ENCODE measurements around the gene SPC24. TPM values are rescaled to one million over a fixed set of nuclear protein-coding genes. Genes with fewer than 3 reads are reported as not detected.
A peak's percentile ranks its signal among the peaks of the same experiment; 100 is the strongest.
"Not testable (repeated sequence)": the region's sequence is repeated elsewhere in the genome, so short reads cannot be mapped to it uniquely, and the experiment has no call there.

Gene SPC24
- total and polyA plus RNA-seq, 9 of the 15 experiments (the other 6 are each of a cell fraction or from before 2014, with no cell fraction given), result 18.2 to 154 (median 60.9) TPM

DNA sequence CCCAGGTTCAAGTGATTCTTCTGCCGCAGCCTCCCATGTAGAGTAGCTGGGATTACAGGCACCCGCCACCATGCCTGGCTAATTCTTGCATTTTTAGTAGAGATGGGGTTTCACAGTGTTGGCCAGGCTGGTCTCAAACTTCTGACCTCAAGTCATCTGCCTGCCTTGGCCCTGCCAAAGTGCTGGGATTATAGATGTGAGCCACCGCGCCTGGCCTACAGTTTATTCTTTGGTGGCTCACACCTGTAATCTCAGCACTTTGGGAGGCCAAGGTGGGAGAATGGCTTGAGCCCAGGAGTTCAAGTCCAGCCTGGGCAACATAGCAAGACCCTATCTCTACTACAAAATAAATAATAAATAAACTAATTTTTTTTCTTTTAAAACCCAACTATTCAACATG lies 31.4 kb downstream of the SPC24 start:
- CTCF ChIA-PET (ENCODE audit: low intra/inter-chr PET ratio), result not testable (repeated sequence)
- POLR2A ChIA-PET, result interaction anchor here (0.7 to 1.3 kb wide), 3 partner anchors 8 to 11 kb away, joined by 3 to 4 read pairs (median 3); no protein-coding TSS in a partner anchor

DNA sequence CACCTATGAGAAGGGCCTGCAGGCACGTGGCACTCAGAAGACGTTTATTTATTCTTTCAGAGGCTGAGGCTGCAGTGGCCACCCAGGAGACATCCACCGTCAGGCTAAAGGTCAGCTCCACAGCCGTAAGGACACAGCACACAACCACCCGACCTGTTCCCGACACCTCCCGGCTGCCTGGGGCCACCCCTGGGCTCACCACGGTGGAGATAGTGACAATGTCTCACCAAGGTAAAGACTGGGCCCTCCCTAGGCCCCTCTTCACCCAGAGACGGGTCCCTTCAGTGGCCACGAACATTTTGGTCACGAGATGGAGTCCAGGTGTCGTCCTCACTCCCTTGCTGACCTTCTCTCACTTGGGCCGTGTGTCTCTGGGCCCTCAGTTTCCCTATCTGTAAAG lies 32.5 kb downstream of the SPC24 start:
- no peak overlapping the region for H2AFZ ChIP-seq (ENCODE audit: low read depth, low read length)
- FAIRE-seq (no peak), ATAC-seq (no peak), DNase-seq (ENCODE audit: extremely low read depth in 1 of 4, low spot score in 3 of 4) (peak in 1 of 4 experiments; percentile 12)
- H4K20me1 ChIP-seq (replicated peaks; ENCODE audit: control insufficient read depth, insufficient read depth, low read length), result peaks cover 6% of the 10 kb centered on the region; the same call in 1 of the 2 replicates
- H3K9me3 ChIP-seq (replicated peaks; ENCODE audit: control insufficient read depth, insufficient read depth, low read depth, low read length), result no peaks in the 10 kb centered on the region
- H3K4me1 ChIP-seq (replicated peaks in 1 of 2; ENCODE audit: control insufficient read depth in 2 of 2, insufficient read depth in 2 of 2, low read length in 2 of 2), result peaks cover 0 to 7% of the 10 kb centered on the region in 2 experiments; a peak in 2 of 5 replicates
- H3K9ac ChIP-seq (ENCODE audit: insufficient read depth in 1 of 2, low read depth in 2 of 2, low read length in 2 of 2), result no peak overlapping the region
- no peak overlapping the region for H3K4me2 ChIP-seq (ENCODE audit: insufficient read depth, low read length)
- no peaks in the 10 kb centered on the region for H3K27me3 ChIP-seq (ENCODE audit: control insufficient read depth in 2 of 2, insufficient read depth in 2 of 2, low read length in 2 of 2)
- POLR2A ChIA-PET, result interaction anchor here (0.6 to 1.2 kb wide), 4 partner anchors 8 to 65 kb away, joined by 3 to 4 read pairs (median 4); no protein-coding TSS in a partner anchor
- no peaks in the 10 kb centered on the region for H3K9me1 ChIP-seq (ENCODE audit: control insufficient read depth, insufficient read depth, low read length)
- WGBS (ENCODE audit: insufficient coverage, low coverage, missing lambda C conversion rate), result 92% methylated on average over 13 of the region's 13 CpGs
- no peak overlapping the region for H3K4me3 ChIP-seq
- H3K79me2 ChIP-seq (ENCODE audit: control insufficient read depth, insufficient read depth, low read length), result peaks cover 24% of the 10 kb centered on the region
- H3K36me3 ChIP-seq (ENCODE audit: control insufficient read depth, insufficient read depth, low read length), result peaks cover 91% of the 10 kb centered on the region
- in situ Hi-C loops (cut with MboI), result no loop called here
- intact Hi-C loops (cut with micrococcal nuclease), result no loop called here
- no TSS peak for BruUV-seq (replicated peaks)
- CTCF ChIA-PET (ENCODE audit: low intra/inter-chr PET ratio), result no interaction called here
- H3K27ac ChIP-seq (ENCODE audit: extremely low read depth, low read depth, low read length), result no peak overlapping the region
- TF ChIP-seq POLR2AphosphoS2 (IDR thresholded peaks at IDR 0.05; ENCODE audit: low read length) (peak; percentile 74; the same call in 1 of the 2 replicates), KLF10 (CRISPR knock-in tag; IDR thresholded peaks at IDR 0.05) (no peak), POLR2A (conservative IDR thresholded peaks at IDR 0.05) (0 out of 2 replicates have a peak, but pooled peaks have one; percentile 7), TGIF2 (CRISPR knock-in tag; IDR thresholded peaks at IDR 0.05) (no peak), SLC30A9 (CRISPR knock-in tag; IDR thresholded peaks at IDR 0.05) (no peak), RBM22 (IDR thresholded peaks at IDR 0.05; ENCODE audit: low read depth, low read length, poor library complexity, severe bottlenecking) (peak; percentile 57), TAF7 (tag; IDR thresholded peaks at IDR 0.05) (no peak), SUPT5H (IDR thresholded peaks at IDR 0.05) (0 out of 2 replicates have a peak, but pooled peaks have one; percentile 2), ZNF699 (CRISPR knock-in tag; IDR thresholded peaks at IDR 0.05; ENCODE audit: insufficient replicate concordance) (no peak)
- TF ChIP-seq, protein P1, sequence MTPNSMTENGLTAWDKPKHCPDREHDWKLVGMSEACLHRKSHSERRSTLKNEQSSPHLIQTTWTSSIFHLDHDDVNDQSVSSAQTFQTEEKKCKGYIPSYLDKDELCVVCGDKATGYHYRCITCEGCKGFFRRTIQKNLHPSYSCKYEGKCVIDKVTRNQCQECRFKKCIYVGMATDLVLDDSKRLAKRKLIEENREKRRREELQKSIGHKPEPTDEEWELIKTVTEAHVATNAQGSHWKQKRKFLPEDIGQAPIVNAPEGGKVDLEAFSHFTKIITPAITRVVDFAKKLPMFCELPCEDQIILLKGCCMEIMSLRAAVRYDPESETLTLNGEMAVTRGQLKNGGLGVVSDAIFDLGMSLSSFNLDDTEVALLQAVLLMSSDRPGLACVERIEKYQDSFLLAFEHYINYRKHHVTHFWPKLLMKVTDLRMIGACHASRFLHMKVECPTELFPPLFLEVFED (CRISPR knock-in tag; conservative IDR thresholded peaks at IDR 0.05), result no peak
- TF ChIP-seq, protein P2, sequence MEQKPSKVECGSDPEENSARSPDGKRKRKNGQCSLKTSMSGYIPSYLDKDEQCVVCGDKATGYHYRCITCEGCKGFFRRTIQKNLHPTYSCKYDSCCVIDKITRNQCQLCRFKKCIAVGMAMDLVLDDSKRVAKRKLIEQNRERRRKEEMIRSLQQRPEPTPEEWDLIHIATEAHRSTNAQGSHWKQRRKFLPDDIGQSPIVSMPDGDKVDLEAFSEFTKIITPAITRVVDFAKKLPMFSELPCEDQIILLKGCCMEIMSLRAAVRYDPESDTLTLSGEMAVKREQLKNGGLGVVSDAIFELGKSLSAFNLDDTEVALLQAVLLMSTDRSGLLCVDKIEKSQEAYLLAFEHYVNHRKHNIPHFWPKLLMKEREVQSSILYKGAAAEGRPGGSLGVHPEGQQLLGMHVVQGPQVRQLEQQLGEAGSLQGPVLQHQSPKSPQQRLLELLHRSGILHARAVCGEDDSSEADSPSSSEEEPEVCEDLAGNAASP (IDR thresholded peaks at IDR 0.05), result no peak

More for the DNA sequence above, 31.4 kb downstream of the SPC24 start:
- DNase-seq (ENCODE audit: extremely low read depth in 1 of 4, low spot score in 3 of 4); in situ Hi-C loops (cut with MboI); H3K9me3 ChIP-seq (replicated peaks; ENCODE audit: control insufficient read depth, insufficient read depth, low read depth, low read length); H3K9ac ChIP-seq (ENCODE audit: insufficient read depth in 1 of 2, low read depth in 2 of 2, low read length in 2 of 2); intact Hi-C loops (cut with micrococcal nuclease); H3K4me1 ChIP-seq (replicated peaks in 1 of 2; ENCODE audit: control insufficient read depth in 2 of 2, insufficient read depth in 2 of 2, low read length in 2 of 2); H4K20me1 ChIP-seq (replicated peaks; ENCODE audit: control insufficient read depth, insufficient read depth, low read length); H3K27me3 ChIP-seq (ENCODE audit: control insufficient read depth in 2 of 2, insufficient read depth in 2 of 2, low read length in 2 of 2); H3K9me1 ChIP-seq (ENCODE audit: control insufficient read depth, insufficient read depth, low read length); ATAC-seq; H3K27ac ChIP-seq (ENCODE audit: extremely low read depth, low read depth, low read length); H3K4me2 ChIP-seq (ENCODE audit: insufficient read depth, low read length); BruUV-seq (replicated peaks); H2AFZ ChIP-seq (ENCODE audit: low read depth, low read length); FAIRE-seq; H3K4me3 ChIP-seq: not testable (repeated sequence)
- Histone ChIP-seq H3K79me2 (ENCODE audit: control insufficient read depth, insufficient read depth, low read length) (peaks cover 20% of the 10 kb centered on the region), H3K36me3 (ENCODE audit: control insufficient read depth, insufficient read depth, low read length) (peaks cover 93% of the 10 kb centered on the region)
- peak; percentile 6 for TF ChIP-seq RBM25 (IDR thresholded peaks at IDR 0.05; ENCODE audit: low read depth, low read length, severe bottlenecking)
- peak; percentile 87 for TF ChIP-seq ZNF121 (CRISPR knock-in tag; conservative IDR thresholded peaks at IDR 0.05)
- peak; percentile 6; the same call in 1 of the 2 replicates for TF ChIP-seq SUPT5H (IDR thresholded peaks at IDR 0.05)
- 97% methylated on average over 4 of the region's 4 CpGs for WGBS (ENCODE audit: insufficient coverage, low coverage, missing lambda C conversion rate)
